Right lobe of liver (tissue), 4 donors: Measurements from ENCODE around the gene EEIG1.

ENCODE experiments used
- POLR2A ChIP-seq: fragments of 450-650 bp; IDR thresholded peaks from one replicate; pipeline ENCODE4 v1.6.1; 2017; ENCODE audit warnings: antibody characterized with exemption, mild to moderate bottlenecking
- TF ChIP-seq, protein P1 (sequence below), 4 donors: fragments of 200-600 bp in 3 of 4; fragments of 450-650 bp in 1 of 4; IDR thresholded peaks; one replicate each; pipeline versions ENCODE4 v1.5.1 to v1.8.0; 2016 to 2022; ENCODE audit warnings: antibody characterized with exemption in 4 of 4, mild to moderate bottlenecking in 2 of 4
- donor health status: DM: no; HTN: no; CAD: no.
- donor health status: DM: no; HTN: no; CAD: no.
- donor health status: DM: no; HTN: yes; CAD: no.

DNA sequence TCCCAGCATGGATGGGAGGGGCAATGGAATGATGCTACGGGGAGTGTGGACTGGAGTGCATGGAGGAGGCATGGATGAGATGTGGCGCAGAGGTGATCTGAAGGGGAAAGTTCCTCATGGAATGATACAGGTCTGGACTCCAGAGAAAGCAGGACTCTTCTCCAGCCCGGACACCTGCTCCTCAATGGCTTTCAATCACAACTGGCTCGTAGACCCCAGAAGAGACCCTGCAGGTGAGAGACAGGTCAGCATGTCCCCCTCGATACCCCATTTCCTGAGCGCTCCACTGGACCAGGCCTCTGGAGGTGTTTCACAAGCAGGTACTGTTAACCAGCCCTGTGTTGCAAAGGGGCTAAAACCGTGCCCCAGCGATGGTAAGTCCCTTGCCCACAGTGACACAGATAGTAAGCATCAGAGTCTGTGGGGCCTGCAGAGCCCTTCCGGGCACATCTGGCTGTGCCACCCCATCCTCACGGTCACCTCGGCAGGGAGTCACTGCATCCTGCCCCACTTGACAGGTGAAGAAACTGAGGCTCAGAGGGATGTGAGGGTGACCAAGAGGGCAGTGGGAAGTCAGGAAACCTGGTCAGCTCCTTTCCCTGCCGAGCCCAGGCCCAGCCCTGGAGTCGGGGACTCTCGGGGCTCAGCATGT, 37.7 kb downstream of the EEIG1 start:
- TF ChIP-seq, protein P1, sequence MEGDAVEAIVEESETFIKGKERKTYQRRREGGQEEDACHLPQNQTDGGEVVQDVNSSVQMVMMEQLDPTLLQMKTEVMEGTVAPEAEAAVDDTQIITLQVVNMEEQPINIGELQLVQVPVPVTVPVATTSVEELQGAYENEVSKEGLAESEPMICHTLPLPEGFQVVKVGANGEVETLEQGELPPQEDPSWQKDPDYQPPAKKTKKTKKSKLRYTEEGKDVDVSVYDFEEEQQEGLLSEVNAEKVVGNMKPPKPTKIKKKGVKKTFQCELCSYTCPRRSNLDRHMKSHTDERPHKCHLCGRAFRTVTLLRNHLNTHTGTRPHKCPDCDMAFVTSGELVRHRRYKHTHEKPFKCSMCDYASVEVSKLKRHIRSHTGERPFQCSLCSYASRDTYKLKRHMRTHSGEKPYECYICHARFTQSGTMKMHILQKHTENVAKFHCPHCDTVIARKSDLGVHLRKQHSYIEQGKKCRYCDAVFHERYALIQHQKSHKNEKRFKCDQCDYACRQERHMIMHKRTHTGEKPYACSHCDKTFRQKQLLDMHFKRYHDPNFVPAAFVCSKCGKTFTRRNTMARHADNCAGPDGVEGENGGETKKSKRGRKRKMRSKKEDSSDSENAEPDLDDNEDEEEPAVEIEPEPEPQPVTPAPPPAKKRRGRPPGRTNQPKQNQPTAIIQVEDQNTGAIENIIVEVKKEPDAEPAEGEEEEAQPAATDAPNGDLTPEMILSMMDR (IDR thresholded peaks at IDR 0.05): no peak
- TF ChIP-seq POLR2A: no peak
